SK-N-SH (cell line): Measurements from ENCODE around the gene CHID1. TPM values are rescaled to one million over a fixed set of nuclear protein-coding genes. Genes with fewer than 3 reads are reported as not detected.

Experiments used
- CTCF ChIP-seq: fragments of 200-600 bp; sonication (generic); IDR thresholded peaks from 2 replicates; pipeline ENCODE4 v1.6.1; 2017; ENCODE audit warnings: antibody characterized with exemption, mild to moderate bottlenecking, moderate library complexity
- ELF1 ChIP-seq: IDR thresholded peaks from 2 replicates; pipeline ENCODE4 v1.4.0; 2012
- EZH2phosphoT487 ChIP-seq: fragments of 200-600 bp; sonication (generic); IDR thresholded peaks from 2 replicates; pipeline ENCODE4 v1.6.1; 2017; ENCODE audit warnings: low read depth, mixed run types, mild to moderate bottlenecking, antibody characterized with exemption, moderate library complexity, borderline replicate concordance
- FOSL2 ChIP-seq: IDR thresholded peaks from 2 replicates; pipeline ENCODE4 v1.4.0; 2012; ENCODE audit warnings: low read depth, mild to moderate bottlenecking, moderate library complexity, borderline replicate concordance
- FOXM1 ChIP-seq: IDR thresholded peaks from 2 replicates; pipeline ENCODE4 v1.4.0; 2012; ENCODE audit warnings: low read depth, mild to moderate bottlenecking
- GABPA ChIP-seq: IDR thresholded peaks from 2 replicates; pipeline ENCODE4 v1.4.0; 2012; ENCODE audit warnings: low read depth, mild to moderate bottlenecking
- IRF3 ChIP-seq: fragments of 150-350 bp; IDR thresholded peaks from 2 replicates; pipeline ENCODE4 v1.6.1; 2016; ENCODE audit warnings: mild to moderate bottlenecking, low read depth, low read length
- MEF2A ChIP-seq: IDR thresholded peaks from 2 replicates; pipeline ENCODE4 v1.4.0; 2012; ENCODE audit warnings: low read depth, borderline replicate concordance
- NFIC ChIP-seq: IDR thresholded peaks from 2 replicates; pipeline ENCODE4 v1.4.0; 2012; ENCODE audit warnings: borderline replicate concordance
- PBX3 ChIP-seq: IDR thresholded peaks from 2 replicates; pipeline ENCODE4; 2012
- POLR2AphosphoS5 ChIP-seq: IDR thresholded peaks from 2 replicates; pipeline ENCODE4 v1.6.1; 2012; ENCODE audit warnings: low read depth, low read length
- RXRA ChIP-seq: IDR thresholded peaks from 2 replicates; pipeline ENCODE4 v1.4.0; 2012; ENCODE audit warnings: low read depth, mild to moderate bottlenecking, borderline replicate concordance
- TAF1 ChIP-seq: IDR thresholded peaks from 2 replicates; pipeline ENCODE4 v1.6.1; 2012; ENCODE audit warnings: low read depth, mild to moderate bottlenecking, low read length, moderate library complexity, borderline replicate concordance
- USF2 ChIP-seq: fragments of 150-350 bp; IDR thresholded peaks from 2 replicates; pipeline ENCODE4 v1.6.1; 2017; ENCODE audit warnings: antibody characterized with exemption, low read length, low read depth, borderline replicate concordance
- ZBTB33 ChIP-seq: IDR thresholded peaks from 2 replicates; pipeline ENCODE4 v1.4.0; 2012; ENCODE audit warnings: low read depth, borderline replicate concordance
- polyA plus RNA-seq, 3 experiments: library from polyadenylated mRNA; depleted of rRNA; stranded (reverse); fragments of >200 nt; gene quantifications; 2 replicates each; pipeline ENCODE4 v1.2.3, GENCODE V29; 2012

The CHID1 gene
- polyA plus RNA-seq, 1 of the 3 experiments (the other 2 are of a cell fraction), result 231 TPM

GRCh38 chr11:819129-819931 lies 91.3 kb downstream of the CHID1 start (continued):
- no peak for TF ChIP-seq USF2
- no peak for TF ChIP-seq MEF2A
- TF ChIP-seq CTCF, result 0 out of 2 replicates have a peak, but pooled peaks have one; percentile 8
- peak; percentile 54; the same call in 1 of the 2 replicates for TF ChIP-seq ZBTB33
- TF ChIP-seq FOXM1, result no peak
- TF ChIP-seq NFIC, result no peak
- no peak for TF ChIP-seq IRF3
- no peak for TF ChIP-seq ELF1
- no peak for TF ChIP-seq RXRA
- no peak for TF ChIP-seq FOSL2
- TF ChIP-seq POLR2AphosphoS5, result peak; percentile 96
- TF ChIP-seq PBX3, result no peak; the same call in 1 of the 2 replicates
- no peak for TF ChIP-seq GABPA
- TF ChIP-seq EZH2phosphoT487, result no peak
- peak; percentile 76; the same call in 1 of the 2 replicates for TF ChIP-seq TAF1
- TF ChIP-seq, all 33 proteins: peak for 6
